Esophagus muscularis mucosa (tissue), 4 donors: ENCODE data around the gene CPEB4. TPM values are rescaled to one million over a fixed set of nuclear protein-coding genes. Genes with fewer than 3 reads are reported as not detected.

ENCODE experiments used
- DNase-seq: peaks from one replicate; pipeline ENCODE4 v3.0.0-alpha.2; 2017; ENCODE audit errors: extremely low spot score
- H3K27ac ChIP-seq, 4 donors: fragments of 200-600 bp; sonication (generic); replicated peaks in 1 of 4; 1 replicate in 3 of 4; 2 replicates in 1 of 4; pipeline ENCODE4 v1.5.1; 2016 to 2019; ENCODE audit warnings: mild to moderate bottlenecking in 1 of 4
- H3K27me3 ChIP-seq, 4 donors: fragments of 200-600 bp; sonication (generic); one replicate each; pipeline versions ENCODE4 v1.5.1 to v1.6.0; 2016 to 2019
- H3K36me3 ChIP-seq, 4 donors: fragments of 200-600 bp; sonication (generic); one replicate each; pipeline ENCODE4 v1.5.1; 2016 to 2019
- H3K4me1 ChIP-seq, 4 donors: fragments of 200-600 bp; sonication (generic); one replicate each; pipeline ENCODE4 v1.5.1; 2016 to 2019
- H3K4me3 ChIP-seq, 4 donors: fragments of 200-600 bp; sonication (generic); 1 replicate in 2 of 4; 2 replicates in 2 of 4; pipeline ENCODE4 v1.5.1; 2016 to 2019; ENCODE audit warnings: mild to moderate bottlenecking in 4 of 4, moderate library complexity in 1 of 4
- H3K9me3 ChIP-seq, 4 donors: fragments of 200-600 bp; sonication (generic); 1 replicate in 3 of 4; 2 replicates in 1 of 4; pipeline ENCODE4 v1.5.1; 2016 to 2019
- CTCF ChIP-seq, 3 experiments: fragments of 200-600 bp in 2 of 3; fragments of 450-650 bp in 1 of 3; sonication (generic) in 2 of 3; IDR thresholded peaks; one replicate each; pipeline ENCODE4 v1.5.1; 2017 to 2019; ENCODE audit warnings: antibody characterized with exemption in 3 of 3, mild to moderate bottlenecking in 2 of 3, moderate library complexity in 1 of 3
- EP300 ChIP-seq: sonication (generic); formaldehyde crosslinking; IDR thresholded peaks from one replicate; pipeline ENCODE4 v1.6.1; 2017; ENCODE audit warnings: antibody characterized with exemption
- POLR2A ChIP-seq: fragments of 450-650 bp; IDR thresholded peaks from one replicate; pipeline ENCODE4 v1.6.1; 2017; ENCODE audit warnings: antibody characterized with exemption, moderate library complexity, mild to moderate bottlenecking, low read depth
- POLR2AphosphoS5 ChIP-seq, 2 donors: sonication (generic); formaldehyde crosslinking; IDR thresholded peaks; one replicate each; pipeline ENCODE4 v1.6.1; 2017; ENCODE audit warnings: antibody characterized with exemption in 2 of 2
- WGBS: methylation state at CpG from one replicate; pipeline ENCODE4 v1.1.5; 2018; 5-methylcytosine and 5-hydroxymethylcytosine counted together
- intact Hi-C: fragments of 100-400 bp; cut with DNase I; formaldehyde crosslinking; loops from one replicate; pipeline ENCODE4 v1.15.1; 2023
- total RNA-seq, 4 donors: library from RNA; depleted of rRNA; stranded (reverse); fragments of >200 nt; gene quantifications; one replicate each; pipeline versions ENCODE4 v1.1.0 to v1.2.1, GENCODE V29; 2016

Gene CPEB4
- total RNA-seq, 4 donors from 2014 or later = 44.9 to 96.4 (median 54.4) TPM

- intact Hi-C loops = no loop called here
- Histone ChIP-seq H3K4me1 (peaks cover 59 to 74% (median 66%) of the 10 kb centered on the region in 4 donors), H3K27me3 (no peaks in the 10 kb centered on the region), H3K27ac (peak overlapping the region; percentile 24 to 90 (median 87)), H3K9me3 (no peaks in the 10 kb centered on the region), H3K36me3 (peaks cover 0 to 10% (median 0%) of the 10 kb centered on the region in 4 donors), H3K4me3 (no peak overlapping the region)
- 31% methylated on average over 2 of the region's 2 CpGs for WGBS
- no peak for DNase-seq
- TF ChIP-seq POLR2AphosphoS5 (IDR thresholded peaks at IDR 0.05) (peak; percentile 49 to 50), CTCF (IDR thresholded peaks at IDR 0.05) (no peak), EP300 (peak; percentile 2)
These were observed 38.2 kb downstream of the CPEB4 start for GRCh38 chr5:173926359-173926758.

DNA sequence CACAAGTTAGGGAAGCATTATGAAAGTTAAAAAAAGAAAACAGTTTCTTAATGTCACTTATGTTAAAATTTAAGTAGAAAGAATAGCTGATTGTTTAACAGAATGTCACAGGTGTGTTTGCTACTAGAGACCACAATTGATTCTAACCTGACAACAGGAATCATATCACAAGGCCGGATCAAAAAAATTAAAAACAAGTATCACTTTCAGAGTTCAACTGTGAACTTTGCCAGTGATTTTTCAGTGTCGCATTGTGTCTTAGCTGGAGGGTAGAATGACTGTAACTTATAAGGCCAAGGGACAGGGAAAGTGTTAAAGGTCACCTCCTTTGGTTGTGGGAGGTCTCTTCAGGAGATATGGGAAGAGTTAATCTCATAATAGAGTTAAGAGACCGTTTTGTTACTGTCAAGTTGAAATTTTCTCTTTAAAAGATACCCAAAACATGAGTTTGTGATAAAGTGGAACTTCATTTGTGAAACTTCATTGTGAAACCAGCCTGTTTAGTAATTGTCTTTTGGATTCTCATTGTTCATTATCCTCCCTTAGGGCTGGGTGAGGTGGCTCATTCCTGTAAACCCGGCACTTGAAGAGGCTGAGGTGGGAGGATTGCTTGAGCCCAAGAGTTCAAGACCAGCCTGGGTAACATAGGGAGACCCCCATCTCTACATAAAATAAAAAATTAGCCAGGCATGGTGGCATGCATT is 40.9 kb downstream of the CPEB4 start:
- intact Hi-C loops = no loop called here
- no peaks in the 10 kb centered on the region for H3K27me3 ChIP-seq
- DNase-seq = no peak
- no peak overlapping the region for H3K4me3 ChIP-seq
- WGBS = 77% methylated on average over 4 of the region's 4 CpGs
- no peaks in the 10 kb centered on the region for H3K9me3 ChIP-seq
- H3K27ac ChIP-seq = no peak overlapping the region
- TF ChIP-seq EP300 (no peak), CTCF (IDR thresholded peaks at IDR 0.05) (no peak), POLR2AphosphoS5 (IDR thresholded peaks at IDR 0.05) (no peak), POLR2A (no peak)
- peaks cover 0 to 14% (median 0%) of the 10 kb centered on the region in 4 donors for H3K36me3 ChIP-seq
- peaks cover 41 to 57% (median 44%) of the 10 kb centered on the region in 4 donors for H3K4me1 ChIP-seq

- H3K4me3 ChIP-seq = no peak overlapping the region
- H3K27me3 ChIP-seq = no peaks in the 10 kb centered on the region
- TF ChIP-seq EP300 = no peak
- TF ChIP-seq POLR2A = no peak
- no peak for TF ChIP-seq CTCF (IDR thresholded peaks at IDR 0.05)
- TF ChIP-seq POLR2AphosphoS5 (IDR thresholded peaks at IDR 0.05) = no peak
- no peak for DNase-seq
- 65% methylated on average over 2 of the region's 2 CpGs for WGBS
- intact Hi-C loops = no loop called here
- no peaks in the 10 kb centered on the region for H3K9me3 ChIP-seq
- H3K4me1 ChIP-seq = peaks cover 9 to 27% (median 16%) of the 10 kb centered on the region in 4 donors
- H3K27ac ChIP-seq = no peak overlapping the region
- peaks cover 0 to 8% (median 0%) of the 10 kb centered on the region in 4 donors for H3K36me3 ChIP-seq
These were observed 44.6 kb downstream of the CPEB4 start for GRCh38 chr5:173932695-173933139.

GRCh38 chr5:173933901-173934300 is 45.8 kb downstream of the CPEB4 start:
- intact Hi-C loops = no loop called here
- WGBS = 76% methylated on average over 2 of the region's 2 CpGs
- Histone ChIP-seq H3K27ac (no peak overlapping the region), H3K4me1 (peaks cover 9 to 27% (median 16%) of the 10 kb centered on the region in 4 donors), H3K27me3 (no peaks in the 10 kb centered on the region), H3K36me3 (peaks cover 0 to 4% (median 0%) of the 10 kb centered on the region in 4 donors), H3K9me3 (no peaks in the 10 kb centered on the region), H3K4me3 (no peak overlapping the region)
- DNase-seq = no peak
- no peak for TF ChIP-seq EP300
- no peak for TF ChIP-seq POLR2A
- no peak for TF ChIP-seq CTCF (IDR thresholded peaks at IDR 0.05)
- TF ChIP-seq POLR2AphosphoS5 (IDR thresholded peaks at IDR 0.05) = no peak
